Ovary (tissue), 9 donors: Measurements from ENCODE around the gene ZNF385D. TPM values are rescaled to one million over a fixed set of nuclear protein-coding genes. Genes with fewer than 3 reads are reported as not detected.

Experiments
- DNase-seq, 5 donors: peaks; one replicate each; pipeline ENCODE4 v3.0.0-alpha.2; 2019 to 2020
- H3K27ac ChIP-seq, 2 donors: fragments of 200-600 bp; one replicate each; pipeline versions ENCODE4 v1.5.1 to v1.8.0; 2019 to 2022
- H3K27me3 ChIP-seq: fragments of 200-600 bp; one replicate; pipeline ENCODE4 v1.8.0; 2022
- H3K36me3 ChIP-seq: fragments of 200-600 bp; sonication (generic); one replicate; pipeline ENCODE4 v1.5.1; 2019
- H3K4me1 ChIP-seq: one replicate; pipeline ENCODE4 v1.8.1; 2013; ENCODE audit warnings: mild to moderate bottlenecking, moderate library complexity; ENCODE audit not compliant: insufficient read depth
- H3K4me3 ChIP-seq: fragments of 200-600 bp; sonication (generic); one replicate; pipeline ENCODE4 v1.5.1; 2017
- H3K9me3 ChIP-seq, 2 donors: fragments of 200-600 bp in 1 of 2; sonication (generic) in 1 of 2; one replicate each; pipeline versions ENCODE4 v1.5.1 to v1.8.1; 2013 to 2019; ENCODE audit warnings: mild to moderate bottlenecking in 1 of 2, moderate library complexity in 1 of 2
- CTCF ChIP-seq, 3 donors: fragments of 450-650 bp in 2 of 3; fragments of 200-600 bp in 1 of 3; IDR thresholded peaks; one replicate each; pipeline versions ENCODE4 v1.5.1 to v1.8.0; 2016 to 2022; ENCODE audit warnings: antibody characterized with exemption in 3 of 3, mild to moderate bottlenecking in 1 of 3
- EP300 ChIP-seq: sonication (generic); formaldehyde crosslinking; IDR thresholded peaks from one replicate; pipeline ENCODE4 v1.6.1; 2017; ENCODE audit warnings: antibody characterized with exemption
- POLR2A ChIP-seq: fragments of 450-650 bp; IDR thresholded peaks from one replicate; pipeline ENCODE4 v1.6.1; 2017; ENCODE audit warnings: antibody characterized with exemption, mild to moderate bottlenecking, moderate library complexity
- WGBS, 3 donors: extraction: QIAGEN DNeasy Blood & Tissue Kit in 1 of 3; methylation state at CpG; one replicate each; pipeline versions ENCODE4 v1.1.5 to v1.1.7; 2013 to 2017; 5-methylcytosine and 5-hydroxymethylcytosine counted together
- intact Hi-C, 4 donors: fragments of 100-400 bp; cut with DNase I; formaldehyde crosslinking; loops; one replicate each; pipeline versions ENCODE4 v1.11.0 to v1.15.1; 2022 to 2023
- polyA plus RNA-seq, 2 donors: library from polyadenylated mRNA; stranded (reverse); fragments of 200-250 nt in 1 of 2; fragments of 350-450 nt in 1 of 2; fragmentation: Illumina TruSeq in 1 of 2; extraction: RNeasy Lipid Tissue Mini Kit (QIAGEN cat#74804) in 1 of 2; gene quantifications; one replicate each; pipeline ENCODE4 v1.2.3, GENCODE V29; 2013 to 2014
- total RNA-seq, 7 donors: library from RNA; depleted of rRNA in 2 of 7; stranded (reverse); fragments of >200 nt in 2 of 7; fragmentation: NEBNext Ultra II Directional in 3 of 7; extraction: Animal tissue kit (Norgen Biotek cat#: 25700) in 3 of 7; gene quantifications; one replicate each; pipeline versions ENCODE4 v1.1.0 to v1.2.4, GENCODE V29; 2016 to 2023
- donor health status: DM: no; HTN: no; CAD: no; lungs with moderate emphysema.
- donor health status: DM: no; HTN: no; CAD: no.
- donor health status: Bipolar disorder and iron deficiency.
- donor health status: DM: yes; HTN: yes; CAD: no.
- donor health status: DM: no; HTN: no; CAD: no.
- donor health status: DM: yes; HTN: yes; CAD: no.

Gene ZNF385D
- total and polyA plus RNA-seq, 9 donors: 0.33 to 9.3 (median 2.6) TPM

- TF ChIP-seq POLR2A: no peak
- no peak overlapping the region for H3K4me3 ChIP-seq
- no peaks in the 10 kb centered on the region for H3K36me3 ChIP-seq
- peaks cover 7% of the 10 kb centered on the region for H3K4me1 ChIP-seq
- WGBS, 3 donors: 89 to 91% (median 90%) methylated on average over 3 of the region's 3 CpGs
- no peaks in the 10 kb centered on the region for H3K9me3 ChIP-seq
- intact Hi-C loops: no loop called here
- DNase-seq: no peak
- H3K27ac ChIP-seq: no peak overlapping the region
- no peaks in the 10 kb centered on the region for H3K27me3 ChIP-seq
Observed at GRCh38 chr3:21747376-21747775, 3.6 kb downstream of the ZNF385D start.

GRCh38 chr3:21745966-21746365 lies 5.0 kb downstream of the ZNF385D start:
- 87 to 92% (median 90%) methylated on average over 6 of the region's 6 CpGs for WGBS, 3 donors
- TF ChIP-seq EP300 (no peak), CTCF (IDR thresholded peaks at IDR 0.05) (no peak), POLR2A (no peak)
- H3K4me3 ChIP-seq: no peak overlapping the region
- intact Hi-C loops: no loop called here
- H3K27ac ChIP-seq: no peak overlapping the region
- no peaks in the 10 kb centered on the region for H3K36me3 ChIP-seq
- no peaks in the 10 kb centered on the region for H3K27me3 ChIP-seq
- H3K9me3 ChIP-seq: no peaks in the 10 kb centered on the region
- no peak for DNase-seq
- H3K4me1 ChIP-seq: peaks cover 7% of the 10 kb centered on the region

- H3K27ac ChIP-seq: no peak overlapping the region
- no peaks in the 10 kb centered on the region for H3K27me3 ChIP-seq
- no peak for DNase-seq
- WGBS, 3 donors: 51 to 67% (median 55%) methylated on average over 2 of the region's 2 CpGs
- H3K9me3 ChIP-seq: no peaks in the 10 kb centered on the region
- intact Hi-C loops: no loop called here
- no peaks in the 10 kb centered on the region for H3K4me1 ChIP-seq
- TF ChIP-seq POLR2A: no peak
- no peak for TF ChIP-seq EP300
- TF ChIP-seq CTCF (IDR thresholded peaks at IDR 0.05): no peak
- H3K36me3 ChIP-seq: no peaks in the 10 kb centered on the region
- no peak overlapping the region for H3K4me3 ChIP-seq
Observed at GRCh38 chr3:21744793-21745192, 6.2 kb downstream of the ZNF385D start.

- DNase-seq: no peak
- no peak for TF ChIP-seq POLR2A
- no peak for TF ChIP-seq CTCF (IDR thresholded peaks at IDR 0.05)
- TF ChIP-seq EP300: no peak
- H3K4me1 ChIP-seq: no peaks in the 10 kb centered on the region
- no peak overlapping the region for H3K27ac ChIP-seq
- H3K27me3 ChIP-seq: no peaks in the 10 kb centered on the region
- WGBS, 3 donors: 73 to 74% (median 74%) methylated on average over 15 of the region's 15 CpGs
- no peaks in the 10 kb centered on the region for H3K9me3 ChIP-seq
- no peak overlapping the region for H3K4me3 ChIP-seq
- no peaks in the 10 kb centered on the region for H3K36me3 ChIP-seq
- intact Hi-C loops: no loop called here
Observed at GRCh38 chr3:21738935-21739702, 11.9 kb downstream of the ZNF385D start.

GRCh38 chr3:21738283-21738682 lies 12.7 kb downstream of the ZNF385D start:
- Histone ChIP-seq H3K36me3 (no peaks in the 10 kb centered on the region), H3K27me3 (no peaks in the 10 kb centered on the region), H3K27ac (no peak overlapping the region), H3K9me3 (no peaks in the 10 kb centered on the region), H3K4me3 (no peak overlapping the region), H3K4me1 (no peaks in the 10 kb centered on the region)
- 99 to 100% (median 100%) methylated on average over 1 of the region's 1 CpG for WGBS, 3 donors
- TF ChIP-seq EP300 (no peak), CTCF (IDR thresholded peaks at IDR 0.05) (no peak), POLR2A (no peak)
- intact Hi-C loops: no loop called here
- DNase-seq: no peak
